Measurements from ENCODE around the gene GPR153. TPM values are rescaled to one million over a fixed set of nuclear protein-coding genes. Genes with fewer than 3 reads are reported as not detected.

GPR153 gene
- polyA plus RNA-seq, 3 donors from 2014 or later: 0.58 to 1.5 (median 0.68) TPM

GRCh38 chr1:6199298-6200187 is 61.4 kb downstream of the GPR153 start, which contains the start of gene RPL22:
Gene RPL22 (minus strand): TSS chr1:6199595. CDS start chr1:6199573, 22 bp downstream.
- Mint-ChIP-seq H3K4me1 (peaks cover 45 to 51% of the 10 kb centered on the region in 2 donors), H3K27me3 (ENCODE audit: low read depth in 3 of 3) (peaks cover 4 to 8% (median 5%) of the 10 kb centered on the region in 3 donors), H3K4me3 (peak within 1 kb of the TSS; percentile 87 to 99 (median 97)), H3K36me3 (peaks cover 4 to 12% (median 9%) of the 10 kb centered on the region in 3 donors), H3K9me3 (no peaks in the 10 kb centered on the region), H3K27ac (peak within 1 kb of the TSS; percentile 89 to 97 (median 95))
- peak; percentile 93 to 94 (median 94) for DNase-seq

- no peaks in the 10 kb centered on the region for H3K9me3 Mint-ChIP-seq
- H3K4me1 Mint-ChIP-seq: peaks cover 45 to 51% of the 10 kb centered on the region in 2 donors
These were observed 62.1 kb downstream of the GPR153 start for GRCh38 chr1:6198646-6199297.

GRCh38 chr1:6197746-6198427 is 63.0 kb downstream of the GPR153 start:
- no peaks in the 10 kb centered on the region for H3K9me3 Mint-ChIP-seq
- peak overlapping the region; percentile 67 to 96 (median 86) for H3K27ac Mint-ChIP-seq
- H3K27me3 Mint-ChIP-seq (ENCODE audit: low read depth in 3 of 3): peaks cover 2 to 8% (median 4%) of the 10 kb centered on the region in 3 donors
- peak overlapping the region; percentile 87 to 99 (median 97) for H3K4me3 Mint-ChIP-seq
- no peak for DNase-seq
- peaks cover 6 to 19% (median 11%) of the 10 kb centered on the region in 3 donors for H3K36me3 Mint-ChIP-seq
- peaks cover 47 to 54% of the 10 kb centered on the region in 2 donors for H3K4me1 Mint-ChIP-seq

More at GRCh38 chr1:6198646-6199297, 62.1 kb downstream of the GPR153 start:
- H3K27ac Mint-ChIP-seq: peak overlapping the region; percentile 67 to 96 (median 86)
- H3K27me3 Mint-ChIP-seq (ENCODE audit: low read depth in 3 of 3): peaks cover 2 to 8% (median 4%) of the 10 kb centered on the region in 3 donors
- peaks cover 4 to 16% (median 9%) of the 10 kb centered on the region in 3 donors for H3K36me3 Mint-ChIP-seq
- no peak for DNase-seq
- H3K4me3 Mint-ChIP-seq: peak overlapping the region; percentile 87 to 99 (median 97)

Other genes with a start within 250 kb of the GPR153 start
- gene KCNAB2, start 215.2 kb downstream of the GPR153 start, polyA plus RNA-seq: 10 to 100 TPM; 26.1 to 73.8 (median 42.7) TPM
- gene CHD5, start 80.8 kb downstream of the GPR153 start, polyA plus RNA-seq: under 1 TPM in 1 of 3 donors, not detected in 2; 0.12 TPM
- gene RPL22, start 61.5 kb downstream of the GPR153 start, polyA plus RNA-seq: 100 to 1,000 TPM in 2 of 3 donors, 10 to 100 TPM in 1; 62.3 to 129 (median 124) TPM
- gene RNF207, start 55.0 kb downstream of the GPR153 start, polyA plus RNA-seq: 1 to 10 TPM in 1 of 3 donors, under 1 TPM in 1, not detected in 1; 0.19 to 3.0 TPM
- 10 to 100 TPM; 17.3 to 30.7 (median 20.4) TPM for gene ICMT, start 25.1 kb downstream of the GPR153 start, polyA plus RNA-seq
- gene HES3, start 16.9 kb downstream of the GPR153 start, polyA plus RNA-seq: not detected
- gene ACOT7, start 132.7 kb upstream of the GPR153 start, polyA plus RNA-seq: 10 to 100 TPM; 26.7 to 31.2 (median 28.9) TPM
- gene HES2, start 158.8 kb upstream of the GPR153 start, polyA plus RNA-seq: not detected
- gene ESPN, start 163.7 kb upstream of the GPR153 start, polyA plus RNA-seq: not detected
- 10 to 100 TPM in 1 of 3 donors, 1 to 10 TPM in 2; 3.1 to 15.3 (median 9.8) TPM for gene TNFRSF25, start 205.1 kb upstream of the GPR153 start, polyA plus RNA-seq
- under 1 TPM in 1 of 3 donors, not detected in 2; 0.08 TPM for gene PLEKHG5, start 230.6 kb upstream of the GPR153 start, polyA plus RNA-seq